HCEC 1CT (cell line): ENCODE data around the gene RAB6A.

Source experiments
- DNase-seq: peaks from one replicate; pipeline ENCODE4 v3.0.0-alpha.2; 2017

The RAB6A gene

DNA sequence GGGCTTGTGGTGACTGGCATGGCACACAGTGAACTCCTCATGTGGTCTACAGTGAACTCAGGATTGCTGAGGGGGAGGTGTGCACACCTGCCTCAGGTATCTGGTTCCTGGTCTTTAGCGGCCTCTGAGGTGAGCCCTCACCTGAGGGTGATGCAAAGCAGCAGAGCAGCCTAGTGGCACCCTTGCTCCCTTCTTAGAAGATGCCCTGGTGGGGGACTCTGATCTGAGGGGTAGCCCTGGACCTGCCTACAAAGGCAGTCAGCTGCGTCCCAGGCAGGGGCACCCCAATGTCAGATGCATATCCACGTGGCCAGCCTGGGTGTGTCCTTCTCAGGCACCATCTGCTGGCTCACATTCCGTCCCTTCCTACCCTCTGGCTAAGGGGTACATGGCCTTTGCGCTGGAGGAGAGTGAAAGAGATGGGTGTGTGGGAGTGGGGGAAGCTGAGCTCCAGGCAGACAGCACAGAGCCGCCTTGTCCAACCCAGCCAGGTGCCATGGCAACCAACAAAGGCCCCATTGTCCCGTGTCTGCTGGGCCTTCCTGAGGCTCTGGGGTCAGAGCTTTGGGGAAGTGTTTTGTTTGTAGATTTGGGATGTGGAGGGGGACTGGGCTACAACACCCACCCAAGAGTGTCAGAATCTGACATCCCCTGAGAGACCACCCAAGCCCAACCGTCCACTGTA lies 108.7 kb downstream of the RAB6A start:
- no peak for DNase-seq

- no peak for DNase-seq
These were observed 109.2 kb downstream of the RAB6A start for GRCh38 chr11:73651661-73652045.

DNA sequence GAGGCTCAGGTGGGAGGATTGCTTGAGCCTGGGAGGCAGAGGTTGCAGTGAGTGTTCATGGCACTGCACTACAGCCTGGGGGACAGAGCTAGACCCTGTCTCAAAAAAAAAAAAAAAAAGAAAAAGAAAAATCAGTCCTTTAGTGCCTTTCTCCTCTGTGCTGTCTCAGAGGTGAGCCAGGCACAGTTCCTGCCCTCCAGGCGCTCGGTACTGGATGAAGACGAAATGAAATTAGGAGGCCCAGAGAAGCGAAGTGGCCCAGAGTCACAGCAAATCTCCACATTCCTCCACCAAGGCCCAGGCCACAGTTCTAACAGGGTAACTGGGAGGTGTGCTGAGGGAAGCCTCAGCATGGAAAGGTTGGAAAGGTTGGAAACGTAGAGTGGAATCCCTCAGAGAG lies 109.6 kb downstream of the RAB6A start:
- no peak for DNase-seq

DNA sequence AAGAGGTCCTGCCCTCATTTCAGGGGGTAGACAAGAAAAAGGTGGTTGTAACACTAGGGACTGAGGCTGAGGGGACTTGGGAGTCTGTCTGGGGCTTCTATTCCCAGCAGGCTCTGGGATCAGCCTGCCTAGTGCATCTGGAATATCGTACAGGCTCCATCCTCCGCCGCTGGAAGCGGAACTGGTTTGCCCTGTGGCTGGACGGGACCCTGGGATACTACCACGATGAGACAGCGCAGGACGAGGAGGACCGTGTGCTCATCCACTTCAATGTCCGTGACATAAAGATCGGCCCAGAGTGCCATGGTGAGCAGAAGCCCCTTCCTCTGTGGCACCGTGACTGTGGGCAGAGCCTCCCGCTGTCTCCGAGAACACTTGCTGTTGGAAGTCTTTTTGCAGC lies 110.5 kb downstream of the RAB6A start:
- no peak for DNase-seq

DNA sequence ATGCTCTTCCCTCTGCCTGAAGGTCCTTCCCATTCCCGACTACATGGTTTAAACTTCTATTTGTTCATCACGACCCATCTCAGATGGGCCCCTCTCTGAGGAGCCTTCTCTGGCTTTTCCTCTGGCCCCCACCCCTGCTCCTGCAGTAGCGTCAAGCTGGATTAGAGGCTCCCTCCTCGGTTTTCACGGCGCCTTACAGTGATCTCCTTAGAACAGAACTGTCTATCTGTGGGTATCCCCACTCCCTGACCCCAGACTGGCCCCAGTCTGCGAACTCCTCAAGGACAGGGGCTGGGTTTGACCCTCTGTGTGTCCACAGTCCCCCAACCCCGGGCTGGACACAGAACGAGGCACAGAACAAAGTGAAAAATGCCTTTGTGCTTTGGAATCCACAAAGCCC lies 111.7 kb downstream of the RAB6A start:
- DNase-seq = no peak

- no peak for DNase-seq
These were observed 112.3 kb downstream of the RAB6A start for GRCh38 chr11:73648571-73649046.

GRCh38 chr11:73648121-73648520 lies 112.8 kb downstream of the RAB6A start:
- DNase-seq = no peak

- peak; percentile 30 for DNase-seq
These were observed 113.3 kb downstream of the RAB6A start for GRCh38 chr11:73647459-73648100.

- no peak for DNase-seq
These were observed 114.8 kb downstream of the RAB6A start, which contains the start of gene PLEKHB1 for GRCh38 chr11:73645972-73646631. PLEKHB1 (plus strand) TSS chr11:73646581; CDS start chr11:73646609, 28 bp downstream.

- DNase-seq = no peak
These were observed 115.5 kb downstream of the RAB6A start for GRCh38 chr11:73645121-73645969.

DNA sequence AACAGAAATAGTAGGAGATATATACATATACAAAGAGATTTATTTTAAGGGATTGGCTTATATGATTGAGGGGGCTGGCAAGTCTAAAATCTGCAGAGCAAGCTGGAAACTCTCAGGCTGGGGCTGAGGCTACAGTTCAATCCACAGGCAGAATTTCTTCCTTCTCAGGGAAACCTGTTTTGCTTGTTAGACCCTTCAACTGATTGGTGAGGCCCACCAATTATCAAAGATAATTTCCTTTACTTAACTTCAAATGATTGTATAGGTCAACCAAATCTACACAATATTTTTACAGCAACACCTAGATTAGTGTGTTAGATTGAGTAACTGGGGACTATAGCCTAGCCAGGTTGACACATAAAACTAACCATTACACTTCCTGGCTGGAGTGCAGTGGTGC lies 119.2 kb downstream of the RAB6A start:
- no peak for DNase-seq

DNA sequence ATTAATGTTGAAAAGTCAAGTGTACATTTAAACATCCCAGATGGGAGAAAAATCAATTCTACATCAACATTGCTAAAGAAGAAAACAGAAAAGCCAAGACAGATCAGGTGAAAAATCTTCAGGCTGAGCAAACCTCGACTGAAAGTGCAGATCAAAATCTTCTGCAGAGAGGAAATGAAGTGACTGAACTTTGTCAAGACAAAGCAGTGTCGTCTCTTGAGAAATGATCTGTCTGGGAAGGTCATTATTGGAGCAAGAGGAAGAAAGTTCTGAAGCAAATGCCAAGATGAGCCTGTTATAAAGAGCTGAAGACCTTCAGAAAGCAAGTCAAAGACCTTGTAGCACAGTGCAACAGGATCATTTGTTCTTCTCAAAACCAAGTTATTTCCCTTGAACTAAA lies 120.3 kb downstream of the RAB6A start:
- DNase-seq = no peak

DNA sequence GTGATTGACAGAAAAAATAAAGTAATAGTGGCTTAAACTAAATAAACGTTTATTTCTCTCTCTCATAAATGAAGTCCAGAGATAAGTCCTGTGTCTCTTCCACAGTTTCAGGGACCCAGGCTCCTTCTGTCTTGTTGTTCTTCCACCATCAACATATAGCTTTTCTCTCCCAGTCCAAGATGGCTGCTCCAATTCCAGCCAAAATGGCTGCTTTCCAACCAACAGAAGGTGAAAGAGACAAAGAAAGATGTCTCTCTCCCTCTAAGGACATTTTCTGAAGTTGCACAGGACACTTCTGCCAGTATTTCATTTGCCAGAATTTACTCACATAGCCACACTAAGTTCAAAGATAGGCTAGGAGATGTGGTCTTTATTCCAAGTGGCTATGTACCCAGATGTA lies 123.9 kb downstream of the RAB6A start:
- DNase-seq = no peak

DNA sequence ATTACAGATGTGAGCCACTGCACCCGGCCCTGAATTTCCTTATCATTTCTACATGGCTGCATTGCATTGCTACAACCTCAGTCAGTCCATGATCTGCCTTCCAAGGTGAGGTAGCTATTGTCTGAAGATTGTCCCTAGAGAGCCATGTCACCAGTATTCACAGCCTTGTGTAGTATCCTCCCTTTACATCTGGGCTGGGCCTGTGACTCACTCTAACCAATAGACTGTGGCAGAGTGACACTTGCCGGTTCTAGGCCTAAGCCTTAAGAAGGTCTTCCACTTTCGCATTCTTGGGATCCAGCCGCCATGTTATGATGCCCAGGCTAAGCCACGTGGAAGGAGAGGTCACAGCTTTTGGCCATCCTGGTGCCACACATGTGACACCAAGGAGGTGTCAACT lies 124.6 kb downstream of the RAB6A start:
- no peak for DNase-seq

DNA sequence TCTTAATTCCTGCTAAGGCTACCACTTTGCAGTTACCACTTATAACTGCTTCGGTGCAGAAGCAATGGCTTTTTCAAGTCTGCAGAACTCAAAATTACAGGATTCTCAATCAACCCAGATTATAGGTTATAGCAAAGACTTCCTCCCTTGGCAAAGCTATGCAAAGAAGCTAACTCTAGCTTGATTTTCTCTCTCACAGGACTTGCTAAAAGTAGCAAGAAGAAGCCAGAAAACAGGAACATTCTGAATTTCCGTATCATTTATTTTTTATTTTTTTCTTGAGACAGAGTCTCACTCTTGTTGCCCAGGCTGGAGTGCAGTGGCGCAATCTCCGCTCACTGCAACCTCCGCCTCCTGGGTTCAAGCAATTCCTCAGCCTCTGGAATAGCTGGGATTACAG lies 125.2 kb downstream of the RAB6A start:
- DNase-seq = no peak

DNA sequence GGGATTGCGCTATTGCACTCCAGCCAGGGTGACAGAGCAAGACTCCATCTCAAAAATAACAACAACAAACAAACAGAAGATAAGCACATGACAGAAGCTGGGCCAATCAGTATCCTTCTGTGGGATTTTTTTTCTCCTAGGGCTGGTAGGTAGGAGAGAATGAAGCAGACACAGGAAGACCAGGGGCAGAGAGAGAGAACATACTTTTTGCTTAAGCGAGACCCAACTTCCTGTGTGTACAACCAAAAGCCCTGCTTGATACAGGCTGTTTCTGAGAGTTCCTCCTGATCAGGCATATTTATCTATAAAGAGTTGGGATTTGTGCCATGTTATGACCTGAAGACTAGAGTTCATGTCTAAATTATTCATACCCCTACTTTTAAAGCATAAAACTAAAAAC lies 126.9 kb downstream of the RAB6A start:
- DNase-seq = no peak

- no peak for DNase-seq
These were observed 127.9 kb downstream of the RAB6A start for GRCh38 chr11:73632996-73633395.

- no peak for DNase-seq
These were observed 131.0 kb downstream of the RAB6A start for GRCh38 chr11:73629907-73630306.

- peak; percentile 41 for DNase-seq
These were observed 135.1 kb downstream of the RAB6A start for GRCh38 chr11:73625696-73626318.
